ENCODE data around the gene NGFR.

The NGFR gene

DNA sequence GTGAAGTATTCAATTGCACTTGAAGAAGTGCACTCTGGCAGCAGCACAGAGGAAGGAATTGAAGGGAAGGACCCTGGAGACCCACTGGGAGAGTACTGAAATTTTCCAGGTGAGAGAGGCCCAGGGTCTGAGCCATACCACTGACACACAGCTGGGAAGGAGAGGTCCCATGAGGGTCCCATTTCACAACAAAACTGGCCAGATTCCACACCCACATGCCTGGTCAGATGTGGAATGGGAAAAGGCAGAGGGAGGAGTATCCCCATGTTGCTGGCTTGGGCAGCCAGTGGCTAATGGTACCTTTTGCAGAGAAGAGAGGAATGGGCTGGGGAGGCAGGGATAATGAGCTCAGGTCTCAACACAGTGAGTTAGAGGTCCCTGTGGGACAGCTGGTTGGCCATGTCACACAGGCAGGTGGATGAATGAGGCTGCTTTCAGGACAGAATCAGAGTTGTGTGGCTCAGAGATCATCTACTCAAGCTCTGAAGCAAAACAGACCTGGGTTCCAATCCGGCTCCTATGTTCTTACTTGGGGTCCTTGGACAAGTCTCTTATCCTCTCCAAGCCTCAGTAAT is 26.2 kb upstream of the NGFR start:
- no peak overlapping the region for H3K4me3 ChIP-seq (ENCODE audit: low read depth, low read length)

DNA sequence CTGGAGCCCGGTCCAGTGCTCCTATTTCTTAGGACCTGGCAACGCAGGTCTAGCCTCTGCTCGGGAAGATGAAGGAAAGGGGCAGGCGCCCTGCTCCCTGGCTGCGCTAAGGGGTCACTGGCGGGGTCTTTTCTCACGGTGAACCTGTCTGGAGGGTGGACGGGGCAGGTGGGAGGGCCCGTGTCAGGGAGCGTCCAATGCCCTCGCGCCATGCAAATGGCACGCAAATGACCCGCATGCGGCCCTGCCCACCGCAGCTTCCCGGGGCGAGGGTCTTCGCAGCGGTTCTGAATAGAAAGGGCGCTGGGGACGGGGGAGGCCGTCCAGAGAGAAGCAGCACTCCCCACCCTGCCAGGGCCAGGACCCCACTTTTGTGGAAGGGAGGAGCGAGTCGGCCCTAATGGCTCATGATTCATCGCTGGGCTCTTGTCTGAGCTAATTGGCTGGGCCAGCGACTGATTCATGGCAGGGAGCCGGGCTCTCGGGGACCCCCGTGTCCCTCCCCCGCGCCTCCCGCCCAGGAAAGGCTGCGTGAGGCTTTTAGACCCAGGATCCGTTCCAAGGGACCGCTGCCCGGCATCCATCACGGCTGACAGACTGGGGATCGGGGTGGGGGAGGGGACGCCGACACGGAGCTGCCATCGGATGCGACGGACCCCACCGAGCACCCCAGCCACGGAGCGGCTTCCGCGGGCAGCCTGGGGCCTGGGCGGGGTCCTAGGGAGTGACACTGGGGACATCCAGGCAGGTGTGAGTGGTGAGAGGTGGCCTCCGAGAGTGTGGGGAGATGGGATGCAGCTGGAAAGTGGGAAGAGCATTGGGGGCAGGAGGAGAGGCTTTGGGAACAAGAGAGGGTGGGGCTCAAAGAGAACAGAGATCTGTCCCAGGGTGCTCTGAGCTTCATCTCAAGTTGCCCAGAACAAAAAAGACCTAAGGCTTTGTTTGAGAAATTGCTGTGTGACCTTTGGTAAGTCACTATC is 25.0 kb upstream of the NGFR start:
- peak overlapping the region; percentile 25 for H3K4me3 ChIP-seq (ENCODE audit: low read depth, low read length)

GRCh38 chr17:49471089-49471683 is 23.9 kb upstream of the NGFR start:
- H3K4me3 ChIP-seq (ENCODE audit: low read depth, low read length) = no peak overlapping the region

- no peak overlapping the region for H3K4me3 ChIP-seq (ENCODE audit: low read depth, low read length)
Observed at GRCh38 chr17:49471769-49472168, 23.3 kb upstream of the NGFR start.

DNA sequence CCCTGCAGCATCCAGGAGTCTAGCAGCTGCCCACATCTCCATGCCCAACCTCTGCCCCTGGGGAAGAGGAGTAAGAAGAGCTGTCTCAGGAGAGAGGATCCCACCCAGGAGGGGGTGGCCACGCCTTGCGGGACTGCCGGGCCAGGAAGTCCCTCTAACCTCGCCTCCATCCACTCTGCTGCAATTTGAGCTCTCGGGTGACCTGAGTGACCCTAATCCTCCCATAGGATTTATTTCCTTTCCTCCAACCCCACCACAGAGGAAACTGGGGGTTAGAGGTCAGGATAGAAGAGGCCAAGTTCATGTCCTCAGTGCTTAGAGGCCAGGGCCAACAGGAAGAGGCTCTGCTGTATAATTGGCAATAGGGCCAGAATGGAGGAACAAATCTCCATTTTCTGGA is 22.6 kb upstream of the NGFR start:
- H3K4me3 ChIP-seq (ENCODE audit: low read depth, low read length) = no peak overlapping the region

- H3K4me3 ChIP-seq (ENCODE audit: low read depth, low read length) = no peak overlapping the region
Observed at GRCh38 chr17:49473900-49474751, 21.0 kb upstream of the NGFR start.

- H3K4me3 ChIP-seq (ENCODE audit: low read depth, low read length) = no peak overlapping the region
Observed at GRCh38 chr17:49477709-49478108, 17.4 kb upstream of the NGFR start.

- no peak overlapping the region for H3K4me3 ChIP-seq (ENCODE audit: low read depth, low read length)
Observed at GRCh38 chr17:49480836-49481615, 14.1 kb upstream of the NGFR start.

DNA sequence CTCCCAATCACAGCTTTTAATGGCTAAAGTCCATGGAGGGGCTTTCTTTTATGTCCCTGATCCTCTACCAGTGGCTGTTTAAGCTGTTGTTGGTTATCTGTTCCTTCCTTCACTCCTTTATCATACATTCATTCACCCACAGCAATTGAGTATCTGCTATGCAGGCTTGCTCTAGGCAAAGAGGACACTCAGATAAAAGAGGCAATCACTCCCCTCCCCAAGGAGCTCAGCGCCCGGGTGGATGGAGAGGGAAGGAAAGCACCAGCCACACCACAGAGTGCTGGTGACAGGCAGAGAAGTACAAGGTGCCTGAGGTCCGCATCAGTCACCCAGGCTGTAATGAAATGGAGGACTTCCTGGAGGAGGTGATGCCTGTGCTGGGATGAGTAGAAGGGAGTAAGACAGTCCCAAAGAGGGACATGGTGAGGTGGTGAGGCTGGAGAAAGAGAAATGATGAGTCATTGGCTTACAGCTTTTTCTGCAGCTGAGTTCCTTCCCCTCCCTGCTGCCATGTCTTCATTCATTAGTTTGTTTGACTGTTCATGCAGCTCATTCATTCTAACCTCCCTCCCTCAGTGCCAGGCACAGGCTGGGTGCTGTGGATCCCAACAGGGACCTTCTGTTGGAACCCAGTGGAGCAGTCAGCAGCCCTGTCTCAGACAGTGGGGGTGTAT is 12.8 kb upstream of the NGFR start:
- no peak overlapping the region for H3K4me3 ChIP-seq (ENCODE audit: low read depth, low read length)

GRCh38 chr17:49483599-49484509 is 11.2 kb upstream of the NGFR start:
- H3K4me3 ChIP-seq (ENCODE audit: low read depth, low read length) = no peak overlapping the region

GRCh38 chr17:49484588-49484987 is 10.5 kb upstream of the NGFR start:
- H3K4me3 ChIP-seq (ENCODE audit: low read depth, low read length) = no peak overlapping the region

- no peak overlapping the region for H3K4me3 ChIP-seq (ENCODE audit: low read depth, low read length)
Observed at GRCh38 chr17:49486012-49486641, 9.0 kb upstream of the NGFR start.

- no peak overlapping the region for H3K4me3 ChIP-seq (ENCODE audit: low read depth, low read length)
Observed at GRCh38 chr17:49487183-49487582, 7.9 kb upstream of the NGFR start.

DNA sequence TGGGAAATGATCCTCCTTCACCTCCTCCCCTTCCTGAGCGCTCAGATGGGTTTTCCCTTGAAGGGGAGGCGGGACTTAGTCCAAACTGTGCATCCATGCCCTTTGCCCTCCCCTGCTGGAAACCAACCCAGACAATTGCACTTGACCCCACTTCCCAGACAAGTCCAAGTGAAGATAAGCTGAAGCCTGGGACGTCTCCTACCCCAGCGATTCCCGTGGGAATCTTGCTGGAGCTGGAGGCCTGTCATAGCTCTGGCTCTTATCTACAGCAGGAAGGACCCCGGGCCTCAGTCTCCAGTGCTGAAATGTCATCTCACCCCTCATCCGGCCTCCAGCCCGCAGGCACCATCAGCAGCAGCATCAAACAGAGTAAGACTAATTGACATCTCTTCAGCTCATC is 6.5 kb upstream of the NGFR start:
- no peak overlapping the region for H3K4me3 ChIP-seq (ENCODE audit: low read depth, low read length)

GRCh38 chr17:49489348-49489747 is 5.7 kb upstream of the NGFR start:
- H3K4me3 ChIP-seq (ENCODE audit: low read depth, low read length) = no peak overlapping the region

DNA sequence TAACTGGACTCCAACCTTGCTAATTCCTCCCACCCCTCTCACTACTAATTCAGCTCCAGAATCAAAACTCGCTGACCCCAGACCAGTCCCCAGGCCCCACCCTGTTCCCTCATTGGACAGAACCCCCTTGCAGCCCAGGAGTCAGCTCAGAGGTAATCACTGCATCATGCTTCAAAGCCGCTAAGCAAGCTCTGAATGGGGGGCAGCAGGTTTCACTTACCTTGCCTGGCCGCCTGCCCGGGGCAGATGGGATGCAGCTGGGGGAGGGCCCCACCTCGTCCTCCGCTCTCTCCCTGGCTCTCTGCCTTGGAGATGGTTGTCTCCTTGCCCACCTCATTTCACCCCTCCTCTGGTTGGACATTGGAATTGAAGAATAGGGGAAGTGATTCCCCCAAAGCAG is 4.8 kb upstream of the NGFR start:
- H3K4me3 ChIP-seq (ENCODE audit: low read depth, low read length) = no peak overlapping the region

DNA sequence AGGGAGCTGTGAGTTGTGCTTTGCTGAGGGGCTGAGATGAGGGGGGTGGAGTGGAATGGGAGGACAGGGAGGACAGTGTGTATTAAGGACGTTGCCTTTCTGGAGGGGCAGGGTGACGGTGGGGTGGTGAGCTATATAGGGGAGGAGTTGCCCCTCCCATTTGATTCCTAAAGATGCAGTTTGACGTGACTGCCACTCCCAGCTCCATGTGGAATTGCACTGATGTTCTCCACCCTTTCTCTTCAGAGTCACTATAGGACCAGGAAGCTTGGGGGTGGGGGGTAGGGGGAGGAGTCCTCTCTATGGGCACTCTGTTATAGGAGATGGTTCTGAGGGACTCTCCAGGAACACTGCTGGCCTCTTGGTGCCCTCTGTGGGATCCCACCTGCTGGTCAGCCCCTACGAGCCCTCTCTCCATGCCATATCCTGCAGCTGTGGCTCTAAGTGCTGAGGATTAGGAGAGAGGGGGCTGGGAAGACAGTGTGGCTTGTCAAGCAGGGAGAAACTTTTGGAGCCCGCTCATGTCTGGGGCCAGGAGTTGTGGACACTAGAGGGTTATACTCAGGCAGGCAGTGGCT is 3.8 kb upstream of the NGFR start:
- no peak overlapping the region for H3K4me3 ChIP-seq (ENCODE audit: low read depth, low read length)

DNA sequence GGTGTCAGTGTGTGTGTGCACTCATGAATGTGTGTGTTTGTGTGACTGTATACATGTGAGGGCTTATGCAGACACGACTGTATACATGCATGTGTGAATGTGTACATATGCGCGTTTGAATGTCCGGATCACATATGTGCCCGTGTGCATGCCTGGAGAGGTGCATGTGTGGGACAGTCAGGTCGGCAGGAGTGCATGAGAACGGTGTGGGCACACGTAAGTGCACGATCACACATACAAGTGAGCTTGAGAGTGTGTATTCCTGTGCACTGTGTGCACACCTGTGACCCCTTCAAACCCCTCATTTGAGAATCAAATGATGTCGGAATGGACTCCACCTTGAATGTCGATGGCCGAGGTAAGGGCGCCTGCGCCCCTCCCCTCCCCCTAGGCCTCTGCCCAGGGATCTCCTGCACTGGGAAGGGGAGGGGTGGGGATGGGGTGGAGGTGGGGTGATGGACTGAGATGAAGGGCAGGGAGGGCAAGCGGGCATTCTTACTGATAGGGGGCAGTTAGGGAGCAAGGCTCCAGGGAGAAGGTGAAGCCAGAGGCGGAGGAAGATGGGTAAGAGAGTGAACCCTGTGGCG is 601 bp upstream of the NGFR start:
- peak overlapping the region; percentile 48 for H3K4me3 ChIP-seq (ENCODE audit: low read depth, low read length)

All from iPS-11a (cell line).